Measurements from ENCODE around the gene GNG5.
"Not testable (repeated sequence)": the region's sequence is repeated elsewhere in the genome, so short reads cannot be mapped to it uniquely, and the experiment has no call there.

GNG5 gene

DNA sequence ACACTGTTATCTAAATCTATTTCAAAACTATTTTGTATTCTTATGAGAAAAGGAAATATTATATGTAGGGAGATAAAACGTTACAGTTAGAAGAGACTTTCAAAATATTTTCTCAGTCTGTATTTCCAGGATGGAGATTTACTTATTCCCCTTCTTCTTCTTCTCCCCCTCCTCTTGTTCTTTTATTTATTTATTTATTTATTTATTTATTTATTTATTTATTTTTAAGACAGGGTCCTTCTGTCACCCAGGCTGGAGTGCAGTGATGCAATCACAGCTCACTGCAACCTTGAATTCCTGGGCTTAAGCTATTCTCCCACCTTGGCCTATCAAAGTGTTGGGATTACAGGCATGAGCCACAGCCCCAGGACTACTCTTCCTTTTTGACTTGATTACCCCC is 30.2 kb downstream of the GNG5 start:
- Mint-ChIP-seq H3K36me3 (ENCODE audit: low read depth) (peaks cover 20% of the 10 kb centered on the region), H3K4me1 (ENCODE audit: low read depth) (peaks cover 13% of the 10 kb centered on the region), H3K4me3 (no peak overlapping the region), H3K27ac (no peak overlapping the region), H3K27me3 (ENCODE audit: low read depth) (peaks cover 51% of the 10 kb centered on the region), H3K9me3 (peaks cover 21% of the 10 kb centered on the region)
- no peak for DNase-seq (ENCODE audit: low spot score)

DNA sequence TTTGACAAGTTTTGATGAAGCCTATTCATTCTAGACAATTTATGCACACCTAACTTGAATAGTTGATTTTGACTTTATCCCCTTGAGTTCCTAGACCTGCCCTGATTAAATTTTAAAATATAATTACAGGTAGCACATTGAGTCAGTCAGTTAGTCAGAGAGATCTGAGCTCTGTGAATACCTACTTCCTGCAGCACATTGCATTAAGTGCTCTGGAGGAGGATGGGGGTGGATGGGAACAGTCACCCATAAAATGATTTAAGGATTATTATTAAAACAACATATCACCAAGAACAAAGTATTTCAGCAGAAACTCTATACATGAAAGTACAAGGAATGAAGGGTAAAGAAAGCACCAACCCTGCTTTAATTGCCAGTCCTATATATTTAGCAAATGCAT is 39.1 kb downstream of the GNG5 start:
- H3K4me1 Mint-ChIP-seq (ENCODE audit: low read depth), result no peaks in the 10 kb centered on the region

DNA sequence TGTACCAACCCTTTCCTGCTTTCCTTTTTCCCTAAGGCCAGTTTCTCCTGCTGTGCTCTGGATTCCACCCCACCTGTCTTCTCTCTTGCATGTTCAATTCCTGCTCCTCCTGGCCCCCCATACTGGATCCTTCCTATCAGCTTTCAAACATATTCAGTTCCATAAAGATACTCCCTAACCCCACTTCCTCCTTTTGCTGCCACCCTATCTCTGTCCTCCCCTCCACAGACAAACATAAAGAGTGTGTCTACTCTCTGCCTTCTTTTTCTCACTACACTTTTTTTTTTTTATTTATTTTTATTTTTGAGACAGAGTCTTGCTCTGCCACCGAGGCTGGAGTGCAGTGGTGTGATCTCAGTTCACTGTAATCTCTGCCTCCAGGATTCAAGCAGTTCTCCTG is 44.3 kb downstream of the GNG5 start:
- H3K4me1 Mint-ChIP-seq (ENCODE audit: low read depth), result no peaks in the 10 kb centered on the region
- H3K27me3 Mint-ChIP-seq (ENCODE audit: low read depth), result peaks cover 46% of the 10 kb centered on the region
- H3K4me3 Mint-ChIP-seq, result no peak overlapping the region
- no peaks in the 10 kb centered on the region for H3K36me3 Mint-ChIP-seq (ENCODE audit: low read depth)
- no peaks in the 10 kb centered on the region for H3K9me3 Mint-ChIP-seq
- no peak overlapping the region for H3K27ac Mint-ChIP-seq
- no peak for DNase-seq (ENCODE audit: low spot score)

More for the DNA sequence above, 39.1 kb downstream of the GNG5 start:
- Mint-ChIP-seq H3K4me3 (no peak overlapping the region), H3K27ac (no peak overlapping the region), H3K9me3 (no peaks in the 10 kb centered on the region), H3K36me3 (ENCODE audit: low read depth) (no peaks in the 10 kb centered on the region), H3K27me3 (ENCODE audit: low read depth) (peaks cover 62% of the 10 kb centered on the region)
- no peak for DNase-seq (ENCODE audit: low spot score)

DNA sequence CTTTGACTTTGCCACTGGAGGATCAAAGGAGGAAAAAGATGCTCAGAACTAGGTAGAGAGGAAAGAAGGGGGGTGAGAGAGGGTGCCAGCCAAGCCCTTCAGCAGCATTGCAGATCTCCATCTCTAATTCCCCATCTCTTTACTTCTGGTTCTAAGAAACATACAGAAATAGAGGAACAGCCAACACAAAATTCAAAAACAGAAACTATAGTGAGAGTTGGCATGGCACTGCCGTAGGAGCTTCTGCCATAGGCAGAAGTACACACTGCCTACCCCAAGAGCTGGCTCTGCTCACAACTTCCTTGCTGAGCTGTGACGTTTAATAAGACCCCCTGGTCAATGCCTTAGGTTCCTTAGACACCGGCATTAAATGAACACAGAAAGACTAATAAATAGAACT is 53.9 kb downstream of the GNG5 start:
- DNase-seq (ENCODE audit: low spot score), result no peak
- no peak overlapping the region for H3K4me3 Mint-ChIP-seq
- no peak overlapping the region for H3K27ac Mint-ChIP-seq
- H3K4me1 Mint-ChIP-seq (ENCODE audit: low read depth), result no peaks in the 10 kb centered on the region
- H3K36me3 Mint-ChIP-seq (ENCODE audit: low read depth), result no peaks in the 10 kb centered on the region
- peaks cover 33% of the 10 kb centered on the region for H3K27me3 Mint-ChIP-seq (ENCODE audit: low read depth)
- H3K9me3 Mint-ChIP-seq, result no peaks in the 10 kb centered on the region

DNA sequence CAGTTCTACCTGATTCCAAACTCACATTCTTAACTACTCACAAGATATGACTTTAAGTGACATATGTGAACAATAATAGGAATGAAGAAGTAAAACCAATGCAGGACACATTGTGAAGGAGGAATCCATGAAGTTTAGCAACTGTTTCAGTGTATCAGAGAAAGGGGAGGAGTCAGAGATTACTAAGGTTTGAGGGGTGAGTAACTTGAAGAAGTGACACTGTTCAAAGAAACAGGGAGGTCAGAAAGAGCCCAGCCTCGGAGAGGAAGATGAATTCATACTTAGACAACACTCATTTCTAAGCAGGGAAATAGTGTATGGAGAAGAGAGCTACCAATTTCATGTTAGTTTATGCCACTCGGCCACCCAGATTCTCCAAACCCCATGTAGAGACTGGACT is 55.5 kb downstream of the GNG5 start:
- Mint-ChIP-seq H3K4me3 (no peak overlapping the region), H3K36me3 (ENCODE audit: low read depth) (no peaks in the 10 kb centered on the region), H3K9me3 (peaks cover 4% of the 10 kb centered on the region), H3K4me1 (ENCODE audit: low read depth) (no peaks in the 10 kb centered on the region), H3K27ac (no peak overlapping the region), H3K27me3 (ENCODE audit: low read depth) (peaks cover 32% of the 10 kb centered on the region)
- DNase-seq (ENCODE audit: low spot score), result no peak

DNA sequence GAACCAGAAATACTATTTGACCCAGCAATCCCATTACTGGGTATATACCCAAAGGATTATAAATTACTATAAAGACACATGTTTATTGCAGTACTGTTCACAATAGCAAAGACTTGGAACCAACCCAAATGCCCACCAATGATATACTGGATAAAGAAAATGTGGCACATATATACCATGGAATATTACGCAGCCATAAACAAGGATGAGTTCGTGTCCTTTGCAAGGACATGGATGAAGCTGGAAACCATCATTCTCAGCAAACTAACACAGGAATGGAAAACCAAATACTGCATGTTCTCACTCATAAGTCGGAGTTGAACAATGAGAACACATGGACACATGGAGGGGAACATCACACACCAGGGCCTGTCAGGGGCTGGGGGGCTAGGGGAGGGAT is 57.7 kb downstream of the GNG5 start:
- not testable (repeated sequence) for DNase-seq (ENCODE audit: low spot score); H3K36me3 Mint-ChIP-seq (ENCODE audit: low read depth); H3K4me3 Mint-ChIP-seq; H3K27ac Mint-ChIP-seq; H3K9me3 Mint-ChIP-seq; H3K4me1 Mint-ChIP-seq (ENCODE audit: low read depth)
- peaks cover 20% of the 10 kb centered on the region for H3K27me3 Mint-ChIP-seq (ENCODE audit: low read depth)

Data from T-helper 2 cell treated with Interferon-gamma antibody and Interleukin-4, amounts not matched to agents 5 μg/mL and 100 μg/mL, for 36 hours (primary cell).